Kidney tubule cell (primary cell): ENCODE results near the gene AGXT.

Experiments
- DNase-seq: peaks from one replicate; pipeline ENCODE4 v3.0.0-alpha.2; 2018; ENCODE audit warnings: low spot score

AGXT gene

GRCh38 chr2:240928476-240929363 is 60.1 kb downstream of the AGXT start:
- no peak for DNase-seq

- DNase-seq = no peak
These were observed 60.9 kb downstream of the AGXT start for GRCh38 chr2:240929364-240930095.
